ENCODE data around the gene LRRC74A. TPM values are rescaled to one million over a fixed set of nuclear protein-coding genes. Genes with fewer than 3 reads are reported as not detected.
A peak's percentile ranks its signal among the peaks of the same experiment; 100 is the strongest.

LRRC74A gene
- total RNA-seq, 2 donors from 2014 or later = not detected

- H3K36me3 Mint-ChIP-seq (ENCODE audit: low read depth) = no peaks in the 10 kb centered on the region
- H3K4me1 Mint-ChIP-seq = no peaks in the 10 kb centered on the region
- ATAC-seq = no peak
These were observed 9.9 kb downstream of the LRRC74A start for GRCh38 chr14:76836029-76836630.

GRCh38 chr14:76837524-76837923 lies 11.3 kb downstream of the LRRC74A start:
- Mint-ChIP-seq H3K27ac (no peak overlapping the region), H3K27me3 (peaks cover 18% of the 10 kb centered on the region), H3K36me3 (ENCODE audit: low read depth) (no peaks in the 10 kb centered on the region), H3K4me1 (no peaks in the 10 kb centered on the region), H3K4me3 (no peak overlapping the region)
- H3K9me3 ChIP-seq (ENCODE audit: control insufficient read depth, low read length, poor library complexity, severe bottlenecking) = no peaks in the 10 kb centered on the region
- ATAC-seq = no peak
- no peak for DNase-seq

More at GRCh38 chr14:76836029-76836630, 9.9 kb downstream of the LRRC74A start:
- no peak for DNase-seq
- no peaks in the 10 kb centered on the region for H3K9me3 ChIP-seq (ENCODE audit: control insufficient read depth, low read length, poor library complexity, severe bottlenecking)
- Mint-ChIP-seq H3K27ac (no peak overlapping the region), H3K4me3 (no peak overlapping the region), H3K27me3 (peaks cover 18% of the 10 kb centered on the region)

GRCh38 chr14:76842414-76842813 lies 16.2 kb downstream of the LRRC74A start:
- ATAC-seq = no peak
- H3K27ac Mint-ChIP-seq = no peak overlapping the region
- peaks cover 6% of the 10 kb centered on the region for H3K4me1 Mint-ChIP-seq
- no peak for DNase-seq
- H3K9me3 ChIP-seq (ENCODE audit: control insufficient read depth, low read length, poor library complexity, severe bottlenecking) = no peaks in the 10 kb centered on the region
- no peaks in the 10 kb centered on the region for H3K36me3 Mint-ChIP-seq (ENCODE audit: low read depth)
- no peak overlapping the region for H3K4me3 Mint-ChIP-seq
- peaks cover 23% of the 10 kb centered on the region for H3K27me3 Mint-ChIP-seq

GRCh38 chr14:76844223-76844622 lies 18.0 kb downstream of the LRRC74A start:
- ATAC-seq = peak; percentile 100
- H3K9me3 ChIP-seq (ENCODE audit: control insufficient read depth, low read length, poor library complexity, severe bottlenecking) = no peaks in the 10 kb centered on the region
- peak overlapping the region; percentile 44 for H3K27ac Mint-ChIP-seq
- H3K4me3 Mint-ChIP-seq = no peak overlapping the region
- peaks cover 22% of the 10 kb centered on the region for H3K27me3 Mint-ChIP-seq
- peaks cover 3% of the 10 kb centered on the region for H3K36me3 Mint-ChIP-seq (ENCODE audit: low read depth)
- peak in 2 of 3 donors; percentile 16 to 39 for DNase-seq
- H3K4me1 Mint-ChIP-seq = peaks cover 6% of the 10 kb centered on the region

- Mint-ChIP-seq H3K4me1 (peaks cover 6% of the 10 kb centered on the region), H3K27ac (no peak overlapping the region), H3K36me3 (ENCODE audit: low read depth) (peaks cover 3% of the 10 kb centered on the region), H3K4me3 (no peak overlapping the region), H3K27me3 (peaks cover 22% of the 10 kb centered on the region)
- ATAC-seq (no peak), DNase-seq (no peak)
- H3K9me3 ChIP-seq (ENCODE audit: control insufficient read depth, low read length, poor library complexity, severe bottlenecking) = no peaks in the 10 kb centered on the region
These were observed 20.3 kb downstream of the LRRC74A start for GRCh38 chr14:76846331-76847047.

GRCh38 chr14:76848879-76849278 lies 22.7 kb downstream of the LRRC74A start:
- ATAC-seq = no peak
- no peak for DNase-seq
- H3K4me1 Mint-ChIP-seq = peaks cover 6% of the 10 kb centered on the region
- H3K27me3 Mint-ChIP-seq = peaks cover 25% of the 10 kb centered on the region
- no peak overlapping the region for H3K27ac Mint-ChIP-seq
- no peaks in the 10 kb centered on the region for H3K9me3 ChIP-seq (ENCODE audit: control insufficient read depth, low read length, poor library complexity, severe bottlenecking)
- no peak overlapping the region for H3K4me3 Mint-ChIP-seq
- peaks cover 3% of the 10 kb centered on the region for H3K36me3 Mint-ChIP-seq (ENCODE audit: low read depth)

GRCh38 chr14:76855066-76855465 lies 28.9 kb downstream of the LRRC74A start:
- ATAC-seq = no peak
- Mint-ChIP-seq H3K27me3 (peaks cover 13% of the 10 kb centered on the region), H3K27ac (no peak overlapping the region), H3K4me3 (no peak overlapping the region), H3K4me1 (no peaks in the 10 kb centered on the region), H3K36me3 (ENCODE audit: low read depth) (peaks cover 4% of the 10 kb centered on the region)
- DNase-seq = no peak
- H3K9me3 ChIP-seq (ENCODE audit: control insufficient read depth, low read length, poor library complexity, severe bottlenecking) = no peaks in the 10 kb centered on the region

- no peak for ATAC-seq
- Mint-ChIP-seq H3K4me3 (no peak overlapping the region), H3K27me3 (peaks cover 13% of the 10 kb centered on the region), H3K27ac (no peak overlapping the region), H3K4me1 (no peaks in the 10 kb centered on the region), H3K36me3 (ENCODE audit: low read depth) (peaks cover 4% of the 10 kb centered on the region)
- no peak for DNase-seq
- no peaks in the 10 kb centered on the region for H3K9me3 ChIP-seq (ENCODE audit: control insufficient read depth, low read length, poor library complexity, severe bottlenecking)
These were observed 30.6 kb downstream of the LRRC74A start for GRCh38 chr14:76856769-76857168.

GRCh38 chr14:76861574-76862255 lies 35.5 kb downstream of the LRRC74A start:
- H3K9me3 ChIP-seq (ENCODE audit: control insufficient read depth, low read length, poor library complexity, severe bottlenecking) = no peaks in the 10 kb centered on the region
- no peak overlapping the region for H3K4me3 Mint-ChIP-seq
- DNase-seq = no peak
- H3K27me3 Mint-ChIP-seq = no peaks in the 10 kb centered on the region
- ATAC-seq = no peak
- H3K4me1 Mint-ChIP-seq = peaks cover 23% of the 10 kb centered on the region
- no peaks in the 10 kb centered on the region for H3K36me3 Mint-ChIP-seq (ENCODE audit: low read depth)
- no peak overlapping the region for H3K27ac Mint-ChIP-seq

GRCh38 chr14:76862546-76863282 lies 36.5 kb downstream of the LRRC74A start:
- H3K36me3 Mint-ChIP-seq (ENCODE audit: low read depth) = no peaks in the 10 kb centered on the region
- no peak overlapping the region for H3K27ac Mint-ChIP-seq
- no peaks in the 10 kb centered on the region for H3K9me3 ChIP-seq (ENCODE audit: control insufficient read depth, low read length, poor library complexity, severe bottlenecking)
- peak; percentile 58 for ATAC-seq
- DNase-seq = no peak
- no peak overlapping the region for H3K4me3 Mint-ChIP-seq
- peaks cover 27% of the 10 kb centered on the region for H3K4me1 Mint-ChIP-seq
- H3K27me3 Mint-ChIP-seq = no peaks in the 10 kb centered on the region

- ATAC-seq = peak; percentile 30
- Mint-ChIP-seq H3K4me1 (peaks cover 33% of the 10 kb centered on the region), H3K4me3 (peak overlapping the region; percentile 77), H3K27ac (peak overlapping the region; percentile 83), H3K36me3 (ENCODE audit: low read depth) (no peaks in the 10 kb centered on the region), H3K27me3 (no peaks in the 10 kb centered on the region)
- no peaks in the 10 kb centered on the region for H3K9me3 ChIP-seq (ENCODE audit: control insufficient read depth, low read length, poor library complexity, severe bottlenecking)
- DNase-seq = no peak
These were observed 37.7 kb downstream of the LRRC74A start for GRCh38 chr14:76863724-76864407.

GRCh38 chr14:76866456-76866855 lies 40.2 kb downstream of the LRRC74A start:
- H3K4me1 Mint-ChIP-seq = peaks cover 33% of the 10 kb centered on the region
- no peaks in the 10 kb centered on the region for H3K36me3 Mint-ChIP-seq (ENCODE audit: low read depth)

More at GRCh38 chr14:76866456-76866855, 40.2 kb downstream of the LRRC74A start:
- DNase-seq (no peak), ATAC-seq (no peak)
- Mint-ChIP-seq H3K27me3 (no peaks in the 10 kb centered on the region), H3K27ac (no peak overlapping the region), H3K4me3 (no peak overlapping the region)
- H3K9me3 ChIP-seq (ENCODE audit: control insufficient read depth, low read length, poor library complexity, severe bottlenecking) = no peaks in the 10 kb centered on the region
